SK-N-SH (cell line): ENCODE results near the gene PTTG1IP. TPM values are rescaled to one million over a fixed set of nuclear protein-coding genes. Genes with fewer than 3 reads are reported as not detected.

Source experiments
- CTCF ChIA-PET: fragments of 300-600, 350-600 bp; formaldehyde crosslinking; extraction: SDS; loops from one replicate; lab custom pipeline; 2021; lab: Yijun Ruan, JAX
- POLR2A ChIA-PET: fragments of 350-600 bp; sonication (Branson Sonifier 250); formaldehyde crosslinking; extraction: SDS; loops from one replicate; lab custom pipeline; 2020; ENCODE audit warnings: antibody characterized with exemption, inconsistent platforms; lab: Yijun Ruan, JAX
- DNase-seq: peaks from one replicate; pipeline ENCODE4 v3.0.0; 2012
- H2AFZ ChIP-seq: fragments of 200-600 bp; sonication (generic); 2 replicates; pipeline ENCODE4 v1.8.1; 2016; ENCODE audit warnings: antibody characterized with exemption, mild to moderate bottlenecking, low read depth
- H3F3A ChIP-seq: fragments of 200-600 bp; sonication (generic); replicated peaks from 2 replicates; pipeline ENCODE3; 2016; ENCODE audit warnings: antibody characterized with exemption, mild to moderate bottlenecking; ENCODE audit not compliant: insufficient read depth
- H3K27ac ChIP-seq, 2 experiments: fragments of 200-500 bp in 1 of 2; fragments of 200-600 bp in 1 of 2; sonication (Bioruptor generic) in 1 of 2; sonication (generic), shearing (Covaris generic) in 1 of 2; 2 replicates each; pipeline versions ENCODE4 v1.5.1 to v1.6.1; 2014 to 2016; ENCODE audit warnings: low read depth in 2 of 2, inconsistent platforms in 1 of 2, low read length in 1 of 2, mild to moderate bottlenecking in 1 of 2, mixed read lengths in 1 of 2
- H3K27me3 ChIP-seq: fragments of 200-600 bp; sonication (generic), shearing (Covaris generic); 2 replicates; pipeline ENCODE4 v1.6.1; 2016; ENCODE audit warnings: mixed run types; ENCODE audit not compliant: insufficient read depth
- H3K36me3 ChIP-seq, 2 experiments: fragments of 200-500 bp in 1 of 2; fragments of 200-600 bp in 1 of 2; sonication (Bioruptor generic) in 1 of 2; sonication (generic) in 1 of 2; replicated peaks in 1 of 2; 2 replicates each; pipeline versions ENCODE3 to v1.5.1; 2014 to 2016; ENCODE audit warnings: low read length in 1 of 2, mild to moderate bottlenecking in 1 of 2; ENCODE audit not compliant: insufficient read depth in 2 of 2, control insufficient read depth in 1 of 2
- H3K4me1 ChIP-seq, 2 experiments: fragments of 200-500 bp in 1 of 2; fragments of 200-600 bp in 1 of 2; sonication (Bioruptor generic) in 1 of 2; sonication (generic), shearing (Covaris generic) in 1 of 2; 2 replicates each; pipeline versions ENCODE4 v1.5.1 to v1.6.1; 2014 to 2016; ENCODE audit warnings: low read depth in 1 of 2, low read length in 1 of 2, mixed run types in 1 of 2; ENCODE audit not compliant: insufficient read depth in 2 of 2, control insufficient read depth in 1 of 2
- H3K4me2 ChIP-seq: fragments of 200-600 bp; sonication (generic), shearing (Covaris generic); 2 replicates; pipeline ENCODE4 v1.6.1; 2017; ENCODE audit warnings: mixed run types
- H3K4me3 ChIP-seq, 2 experiments: fragments of 200-500 bp in 1 of 2; fragments of 200-600 bp in 1 of 2; sonication (Bioruptor generic) in 1 of 2; sonication (generic), shearing (Covaris generic) in 1 of 2; 2 replicates each; pipeline versions ENCODE4 v1.5.1 to v1.8.1; 2014 to 2016; ENCODE audit warnings: low read depth in 2 of 2, inconsistent platforms in 1 of 2, low read length in 1 of 2, mild to moderate bottlenecking in 1 of 2, mixed read lengths in 1 of 2, moderate library complexity in 1 of 2
- H3K79me2 ChIP-seq: fragments of 200-600 bp; sonication (generic); 2 replicates; pipeline ENCODE4 v1.8.1; 2017; ENCODE audit warnings: mild to moderate bottlenecking; ENCODE audit not compliant: insufficient read depth
- H3K9ac ChIP-seq: fragments of 200-600 bp; sonication (generic); 2 replicates; pipeline ENCODE4 v1.6.1; 2017; ENCODE audit warnings: mixed run types
- H3K9me2 ChIP-seq: fragments of 200-600 bp; sonication (generic); 2 replicates; pipeline ENCODE4 v1.6.1; 2017; ENCODE audit warnings: mixed run types
- H3K9me3 ChIP-seq: fragments of 200-600 bp; sonication (generic); 2 replicates; pipeline ENCODE4 v1.6.1; 2017; ENCODE audit warnings: mixed run types, mild to moderate bottlenecking, moderate library complexity
- H4K20me1 ChIP-seq: fragments of 200-600 bp; sonication (generic); 2 replicates; pipeline ENCODE4 v1.6.1; 2017; ENCODE audit warnings: mild to moderate bottlenecking, mixed run types; ENCODE audit not compliant: insufficient read depth
- MXI1 ChIP-seq: IDR thresholded peaks from 2 replicates; pipeline ENCODE4 v1.6.1; 2012; ENCODE audit warnings: mild to moderate bottlenecking, low read depth, low read length, improper control_type of control experiment
- NRF1 ChIP-seq: IDR thresholded peaks from 2 replicates; pipeline ENCODE4 v1.6.1; 2012; ENCODE audit warnings: low read depth, mild to moderate bottlenecking, low read length
- RAD21 ChIP-seq: IDR thresholded peaks from 2 replicates; pipeline ENCODE4 v1.6.1; 2012; ENCODE audit warnings: mild to moderate bottlenecking, low read length
- SIN3A ChIP-seq: IDR thresholded peaks from 2 replicates; pipeline ENCODE4 v1.6.1; 2012; ENCODE audit warnings: low read depth, mild to moderate bottlenecking, low read length, moderate library complexity, borderline replicate concordance
- TAF1 ChIP-seq: IDR thresholded peaks from 2 replicates; pipeline ENCODE4 v1.6.1; 2012; ENCODE audit warnings: low read depth, mild to moderate bottlenecking, low read length, moderate library complexity, borderline replicate concordance
- TEAD4 ChIP-seq: IDR thresholded peaks from 2 replicates; pipeline ENCODE4 v1.4.0; 2012; ENCODE audit warnings: mild to moderate bottlenecking, borderline replicate concordance; ENCODE audit not compliant: insufficient read depth
- USF1 ChIP-seq: IDR thresholded peaks from 2 replicates; pipeline ENCODE4 v1.4.0; 2012; ENCODE audit warnings: low read depth, borderline replicate concordance
- WGBS: methylation state at CpG from one replicate; pipeline ENCODE4 v1.1.6; 2017; ENCODE audit warnings: low lambda C conversion rate; 5-methylcytosine and 5-hydroxymethylcytosine counted together
- polyA plus RNA-seq, 3 experiments: library from polyadenylated mRNA; depleted of rRNA; stranded (reverse); fragments of >200 nt; gene quantifications; 2 replicates each; pipeline ENCODE4 v1.2.3, GENCODE V29; 2012
- TF ChIP-seq, protein P1 (sequence below): fragments of 200-600 bp; sonication (generic); IDR thresholded peaks from 2 replicates; pipeline ENCODE4 v1.6.1; 2017; ENCODE audit warnings: antibody characterized with exemption, mild to moderate bottlenecking, moderate library complexity
- TF ChIP-seq, protein P2 (sequence below): IDR thresholded peaks from 2 replicates; pipeline ENCODE4; 2012
- TF ChIP-seq, protein P3 (sequence below): IDR thresholded peaks from 2 replicates; pipeline ENCODE4 v1.4.0; 2012; ENCODE audit warnings: low read depth

PTTG1IP gene
- polyA plus RNA-seq, 1 of the 3 experiments (the other 2 are of a cell fraction): 171 TPM

- TF ChIP-seq, protein P1, sequence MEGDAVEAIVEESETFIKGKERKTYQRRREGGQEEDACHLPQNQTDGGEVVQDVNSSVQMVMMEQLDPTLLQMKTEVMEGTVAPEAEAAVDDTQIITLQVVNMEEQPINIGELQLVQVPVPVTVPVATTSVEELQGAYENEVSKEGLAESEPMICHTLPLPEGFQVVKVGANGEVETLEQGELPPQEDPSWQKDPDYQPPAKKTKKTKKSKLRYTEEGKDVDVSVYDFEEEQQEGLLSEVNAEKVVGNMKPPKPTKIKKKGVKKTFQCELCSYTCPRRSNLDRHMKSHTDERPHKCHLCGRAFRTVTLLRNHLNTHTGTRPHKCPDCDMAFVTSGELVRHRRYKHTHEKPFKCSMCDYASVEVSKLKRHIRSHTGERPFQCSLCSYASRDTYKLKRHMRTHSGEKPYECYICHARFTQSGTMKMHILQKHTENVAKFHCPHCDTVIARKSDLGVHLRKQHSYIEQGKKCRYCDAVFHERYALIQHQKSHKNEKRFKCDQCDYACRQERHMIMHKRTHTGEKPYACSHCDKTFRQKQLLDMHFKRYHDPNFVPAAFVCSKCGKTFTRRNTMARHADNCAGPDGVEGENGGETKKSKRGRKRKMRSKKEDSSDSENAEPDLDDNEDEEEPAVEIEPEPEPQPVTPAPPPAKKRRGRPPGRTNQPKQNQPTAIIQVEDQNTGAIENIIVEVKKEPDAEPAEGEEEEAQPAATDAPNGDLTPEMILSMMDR: no peak
- peak; percentile 27; the same call in 1 of the 2 replicates for TF ChIP-seq MXI1
- no peak for TF ChIP-seq TEAD4
- no peak for TF ChIP-seq TAF1
- peak; percentile 55 for TF ChIP-seq NRF1
- TF ChIP-seq RAD21: no peak
- TF ChIP-seq, protein P2, sequence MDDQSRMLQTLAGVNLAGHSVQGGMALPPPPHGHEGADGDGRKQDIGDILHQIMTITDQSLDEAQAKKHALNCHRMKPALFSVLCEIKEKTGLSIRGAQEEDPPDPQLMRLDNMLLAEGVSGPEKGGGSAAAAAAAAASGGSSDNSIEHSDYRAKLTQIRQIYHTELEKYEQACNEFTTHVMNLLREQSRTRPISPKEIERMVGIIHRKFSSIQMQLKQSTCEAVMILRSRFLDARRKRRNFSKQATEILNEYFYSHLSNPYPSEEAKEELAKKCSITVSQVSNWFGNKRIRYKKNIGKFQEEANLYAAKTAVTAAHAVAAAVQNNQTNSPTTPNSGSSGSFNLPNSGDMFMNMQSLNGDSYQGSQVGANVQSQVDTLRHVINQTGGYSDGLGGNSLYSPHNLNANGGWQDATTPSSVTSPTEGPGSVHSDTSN: no peak
These were observed 55.4 kb downstream of the PTTG1IP start, which contains the start of gene SUMO3 (continued) for GRCh38 chr21:44817914-44818639.

DNA sequence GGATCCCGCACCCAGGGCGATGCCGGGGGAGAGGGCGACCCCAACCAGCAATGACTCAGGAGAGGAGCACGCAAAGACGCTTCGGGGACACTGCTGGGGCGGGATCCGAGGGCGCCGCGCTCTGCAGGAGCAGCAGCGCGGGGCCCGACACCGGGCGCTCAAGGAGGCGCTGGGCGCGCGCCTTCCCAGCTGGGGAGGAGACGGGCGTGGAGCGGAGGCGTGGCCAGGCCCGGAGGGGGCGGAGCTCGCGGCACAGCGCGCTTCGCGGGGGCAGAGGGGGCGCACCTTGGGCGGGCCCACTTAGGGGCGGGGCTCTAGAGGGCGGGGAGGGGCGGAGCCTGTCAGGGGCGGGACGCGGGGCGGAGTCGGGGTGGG lies 56.0 kb downstream of the PTTG1IP start:
- Histone ChIP-seq H2AFZ (0 out of 2 replicates have a peak overlapping the region, but pooled peaks have one; percentile 22), H3F3A (peaks cover 8% of the 10 kb centered on the region)
- TF ChIP-seq, protein P3, sequence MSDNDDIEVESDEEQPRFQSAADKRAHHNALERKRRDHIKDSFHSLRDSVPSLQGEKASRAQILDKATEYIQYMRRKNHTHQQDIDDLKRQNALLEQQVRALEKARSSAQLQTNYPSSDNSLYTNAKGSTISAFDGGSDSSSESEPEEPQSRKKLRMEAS: 0 out of 2 replicates have a peak, but pooled peaks have one; percentile 5
- TF ChIP-seq USF1 (no peak), MXI1 (peak; percentile 76; the same call in 1 of the 2 replicates), SIN3A (peak; percentile 38; the same call in 1 of the 2 replicates)
- TF ChIP-seq, all 33 proteins: peak for 3
- Histone ChIP-seq H3K9ac (peak overlapping the region; percentile 72), H3K4me3 (peak overlapping the region; percentile 75 to 87), H3K79me2 (peaks cover 50% of the 10 kb centered on the region), H3K9me2 (no peaks in the 10 kb centered on the region), H3K27ac (peak overlapping the region in 1 of 2 experiments; percentile 88; a peak in 2 of 4 replicates), H3K36me3 (peaks cover 0 to 8% of the 10 kb centered on the region in 2 experiments), H4K20me1 (peaks cover 38% of the 10 kb centered on the region), H3K4me1 (peaks cover 8 to 28% of the 10 kb centered on the region in 2 experiments; a peak in 3 of 4 replicates), H3K4me2 (peak overlapping the region; percentile 96), H3K9me3 (peaks cover under 1% of the 10 kb centered on the region; the same call in 1 of the 2 replicates), H3K27me3 (no peaks in the 10 kb centered on the region)
- peak; percentile 99 for DNase-seq
- POLR2A ChIA-PET: interaction anchor here (0.9 kb wide), 2 partner anchors 9 to 16 kb away, joined by 3 to 4 read pairs; partner anchors contain the start of gene UBE2G2
- CTCF ChIA-PET: interaction anchor here (0.6 kb wide), 1 partner anchor 115 kb away, joined by 3 read pairs; no protein-coding TSS in a partner anchor
- 2% methylated on average over 28 of the region's 43 CpGs for WGBS
